Left kidney (tissue), 2 donors: Measurements from ENCODE around the gene FCRL6. TPM values are rescaled to one million over a fixed set of nuclear protein-coding genes. Genes with fewer than 3 reads are reported as not detected.

ENCODE experiments used
- DNase-seq: peaks from one replicate; pipeline ENCODE4 v3.0.0-alpha.2; 2013
- polyA plus RNA-seq: library from polyadenylated mRNA; unstranded; fragments of 120-200 nt; gene quantifications from one replicate; pipeline ENCODE4 v1.2.1, GENCODE V29; 2013; ENCODE audit not compliant: insufficient read length

The FCRL6 gene
- polyA plus RNA-seq, 1 donor: 0.27 TPM

DNA sequence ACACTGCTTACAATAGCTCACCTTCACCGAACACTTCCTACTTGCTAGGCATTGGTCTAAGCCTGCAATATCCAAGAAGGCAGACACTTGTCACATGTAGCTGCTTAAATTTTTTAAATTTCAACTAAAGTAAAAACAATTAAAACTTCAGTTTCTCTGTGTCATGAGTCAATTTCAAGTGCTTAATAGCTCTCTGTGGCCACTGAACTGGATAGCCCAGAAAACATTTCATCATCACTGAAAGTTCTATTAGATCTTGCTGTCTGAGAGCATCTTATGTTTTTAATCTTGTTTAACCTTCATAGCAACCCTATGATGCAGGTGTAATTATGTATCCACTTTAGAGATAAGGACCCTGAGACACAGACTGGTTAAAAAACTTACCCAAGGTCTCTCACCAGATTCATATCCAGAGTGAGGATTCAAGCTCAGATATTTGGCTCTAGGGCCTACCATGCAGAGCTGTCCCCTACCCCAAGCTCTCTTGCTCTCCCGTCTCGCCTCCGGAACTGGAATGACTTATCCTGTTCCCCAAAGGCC, 2.6 kb upstream of the FCRL6 start:
- DNase-seq: no peak

DNA sequence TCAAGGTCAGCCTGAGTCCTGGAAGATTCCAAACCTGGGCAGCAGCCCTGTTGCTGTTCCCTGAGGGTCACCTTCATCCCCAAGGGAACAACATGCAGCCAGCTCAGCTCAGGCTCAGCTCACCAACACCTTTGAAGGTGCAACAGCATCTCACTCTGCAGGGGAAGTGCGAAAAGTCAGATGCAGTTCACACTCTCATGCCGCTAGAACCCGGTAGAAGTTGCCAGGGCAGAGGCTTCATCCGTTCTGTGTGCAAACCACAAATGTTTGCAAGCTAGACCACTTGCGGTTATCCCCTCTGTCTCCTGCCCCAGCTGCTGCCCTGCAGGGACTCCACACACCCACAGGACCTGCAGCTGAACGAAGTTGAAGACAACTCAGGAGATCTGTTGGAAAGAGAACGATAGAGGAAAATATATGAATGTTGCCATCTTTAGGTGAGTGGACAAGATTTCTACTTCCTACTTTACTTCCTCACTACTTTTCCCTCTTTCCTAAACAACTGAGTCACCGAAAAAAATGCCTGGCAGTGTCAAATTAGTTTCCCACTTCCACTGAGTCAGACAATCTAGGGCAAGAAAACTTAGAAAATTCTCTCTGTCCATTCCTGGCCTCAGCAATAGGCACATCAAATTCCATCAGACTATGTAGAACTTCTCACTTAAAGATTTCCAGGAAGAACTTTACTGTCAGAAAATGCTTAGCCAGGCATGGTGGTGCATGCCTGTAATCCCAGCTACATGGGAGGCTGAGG, 1.8 kb upstream of the FCRL6 start:
- no peak for DNase-seq

- no peak for DNase-seq
Observed at GRCh38 chr1:159803956-159804689, 2.0 kb downstream of the FCRL6 start.

- no peak for DNase-seq
Observed at GRCh38 chr1:159804924-159805323, 2.8 kb downstream of the FCRL6 start.

GRCh38 chr1:159815926-159816325, 13.8 kb downstream of the FCRL6 start:
- no peak for DNase-seq

DNA sequence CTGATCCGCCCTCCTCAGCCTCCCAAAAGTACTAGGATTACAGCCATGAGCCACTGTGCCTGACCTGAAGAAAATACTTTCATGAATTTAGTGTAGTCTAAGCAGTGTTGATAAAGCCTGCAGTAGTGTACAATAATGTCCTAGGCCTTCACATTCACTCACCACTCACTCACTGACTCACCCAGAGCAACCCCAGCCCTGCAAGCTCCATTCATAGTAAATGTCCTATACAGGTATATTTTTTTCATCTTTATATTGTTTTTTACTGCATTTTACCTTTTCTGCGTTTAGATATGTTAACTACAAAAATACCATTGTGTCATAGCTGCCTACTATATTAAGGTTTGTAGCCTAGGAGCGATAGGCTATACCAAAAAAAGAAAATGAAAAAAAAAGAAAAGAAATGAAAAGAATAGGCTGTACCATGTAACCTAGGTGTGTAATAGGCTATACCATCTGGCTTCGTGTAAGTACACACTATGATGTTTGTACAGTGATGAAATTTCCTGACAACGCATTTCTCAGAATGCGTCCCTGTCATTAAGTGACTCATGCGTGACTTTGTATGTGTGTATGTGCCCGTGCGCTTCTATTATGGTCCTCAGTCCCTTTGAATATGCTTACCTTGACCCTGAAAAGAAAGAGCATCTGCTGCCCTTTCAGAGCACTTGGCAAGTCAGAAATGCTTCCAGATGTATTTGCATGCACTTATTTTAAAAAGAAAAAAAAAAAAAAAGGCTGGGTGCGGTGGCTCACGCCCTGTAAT, 15.3 kb downstream of the FCRL6 start:
- no peak for DNase-seq

DNA sequence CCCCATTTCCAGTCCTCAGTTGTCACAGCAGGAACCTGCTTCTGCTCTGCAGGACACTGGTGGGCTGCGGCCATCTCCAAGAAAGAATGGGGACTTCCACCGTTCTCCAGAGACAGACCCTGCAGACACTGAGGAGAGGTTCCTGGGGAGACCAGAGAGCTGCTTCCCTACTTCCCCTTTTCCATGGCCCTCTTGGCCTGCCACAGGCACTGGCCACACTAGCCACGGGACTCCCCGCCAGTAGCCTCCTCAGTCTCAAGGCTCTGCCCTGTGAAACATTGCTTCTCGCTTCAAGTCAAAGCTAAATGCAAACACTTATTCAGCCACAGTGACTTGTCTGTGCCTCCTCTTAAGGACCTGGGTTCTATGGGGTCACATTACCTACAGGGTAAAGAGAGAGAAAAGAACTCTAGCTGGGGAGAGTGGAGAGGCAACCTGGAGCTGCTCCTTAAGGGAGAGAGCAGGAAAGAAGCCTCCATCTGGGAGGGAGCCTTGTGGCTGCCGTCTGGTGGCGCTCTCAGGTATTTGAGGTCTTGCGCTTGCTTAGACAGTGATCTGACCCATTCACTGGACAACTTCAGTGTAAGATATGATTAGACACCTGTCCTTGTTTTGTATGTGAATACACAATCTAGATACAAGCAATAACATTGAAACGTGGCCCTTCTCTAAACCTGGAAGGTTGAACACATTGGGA, 19.2 kb downstream of the FCRL6 start:
- DNase-seq: no peak

GRCh38 chr1:159823406-159823805, 21.2 kb downstream of the FCRL6 start:
- peak; percentile 50 for DNase-seq

- no peak for DNase-seq
Observed at GRCh38 chr1:159825564-159825963, 23.4 kb downstream of the FCRL6 start.

- DNase-seq: no peak
Observed at GRCh38 chr1:159826441-159827101, 24.4 kb downstream of the FCRL6 start, which contains the start of gene SLAMF8. TSS of gene SLAMF8 (plus strand) at chr1:159826873. CDS start at chr1:159826899, 26 bp downstream.

GRCh38 chr1:159827102-159827490, 24.9 kb downstream of the FCRL6 start:
- no peak for DNase-seq

DNA sequence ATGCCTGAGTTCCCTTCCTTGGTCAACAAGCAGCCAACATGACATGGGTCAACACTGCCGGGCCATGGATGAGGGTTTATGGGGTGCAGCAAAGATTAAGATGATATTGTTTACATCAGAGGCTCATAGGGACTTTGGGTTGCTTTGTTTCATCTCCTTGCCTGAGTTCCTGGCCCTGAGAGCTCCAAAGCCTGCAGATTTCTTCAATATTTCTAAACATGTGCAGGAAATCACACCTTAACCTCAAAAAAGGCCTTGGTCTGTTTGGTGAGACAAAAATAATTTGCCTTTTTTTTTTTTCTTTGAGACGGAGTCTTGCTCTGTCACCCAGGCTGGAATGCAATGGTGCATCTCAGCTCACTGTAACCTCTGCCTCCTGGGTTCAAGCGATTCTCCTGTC, 25.4 kb downstream of the FCRL6 start:
- DNase-seq: no peak

- DNase-seq: no peak
Observed at GRCh38 chr1:159828176-159828575, 26.0 kb downstream of the FCRL6 start.

DNA sequence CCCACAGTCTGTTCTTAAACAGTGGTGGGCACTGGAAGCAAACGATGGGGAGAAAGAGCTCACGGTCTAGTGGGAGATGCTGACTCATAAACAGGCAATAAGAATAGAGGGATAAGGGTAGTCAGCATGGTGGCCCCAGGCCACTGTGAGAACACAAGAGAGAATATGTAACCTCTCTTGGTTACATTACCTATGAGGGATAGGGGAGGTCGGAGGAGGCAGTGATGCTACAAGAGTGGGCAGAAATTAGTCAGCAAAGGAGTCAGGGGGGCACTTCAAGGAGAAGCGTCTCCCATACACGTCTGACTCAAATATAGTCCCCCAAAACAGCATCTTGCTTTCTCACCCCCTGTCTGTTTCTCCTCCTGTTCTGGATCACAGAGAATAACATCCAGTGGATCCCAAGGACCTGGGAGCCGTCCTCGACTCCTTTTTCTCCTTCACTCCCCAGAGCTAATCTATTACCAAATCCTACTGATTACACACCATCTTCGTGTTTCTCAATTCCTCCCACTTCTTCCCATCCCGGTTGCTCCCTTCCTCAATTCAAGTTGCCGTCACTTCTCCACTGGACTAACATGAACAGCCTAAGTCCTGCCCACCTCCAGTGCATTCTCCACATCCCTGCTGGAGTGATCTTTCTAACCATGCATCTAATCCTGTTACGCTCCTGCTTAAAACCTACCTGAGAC, 26.6 kb downstream of the FCRL6 start:
- no peak for DNase-seq

- DNase-seq: peak; percentile 17
Observed at GRCh38 chr1:159829273-159829634, 27.1 kb downstream of the FCRL6 start.

GRCh38 chr1:159829822-159830465, 27.8 kb downstream of the FCRL6 start:
- DNase-seq: no peak

DNA sequence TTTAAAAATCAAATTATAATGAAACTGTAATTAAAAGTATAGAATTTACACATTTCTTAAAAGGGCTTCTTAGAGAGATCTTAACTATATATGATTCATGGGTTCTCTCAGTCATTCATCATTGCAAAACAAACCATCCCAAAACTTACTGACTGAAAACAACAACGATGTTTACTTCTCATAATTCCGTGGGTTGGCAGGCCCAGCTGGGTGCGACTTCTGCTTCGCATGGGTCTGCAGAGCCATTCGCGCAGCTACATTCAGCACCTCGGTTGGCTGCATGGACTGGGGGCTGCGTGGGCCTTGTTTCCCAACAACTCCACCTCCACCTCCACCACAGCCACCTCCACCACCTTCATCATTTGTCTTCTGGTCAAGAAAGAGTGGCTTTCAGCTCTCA, 28.6 kb downstream of the FCRL6 start:
- DNase-seq: no peak

- no peak for DNase-seq
Observed at GRCh38 chr1:159831412-159832141, 29.4 kb downstream of the FCRL6 start.

DNA sequence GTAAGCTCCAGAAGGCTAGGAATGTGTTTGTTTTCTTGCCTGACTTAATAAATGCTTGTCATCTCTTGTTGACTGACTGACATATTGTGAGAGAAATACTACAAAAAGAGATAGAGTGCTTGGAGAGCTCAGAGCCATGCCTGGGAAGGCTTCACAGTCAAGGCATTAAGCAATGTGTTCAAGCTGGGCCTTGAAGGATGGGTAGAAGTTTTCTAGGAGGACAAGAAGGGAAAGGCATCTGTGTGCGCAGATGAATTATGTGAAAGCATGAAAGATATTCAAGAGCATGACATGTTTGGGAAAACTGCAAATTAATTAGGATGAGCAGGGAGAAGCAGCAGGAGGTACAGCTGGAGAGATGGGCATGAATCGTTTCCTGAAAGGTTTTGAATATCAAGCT, 30.1 kb downstream of the FCRL6 start:
- no peak for DNase-seq

DNA sequence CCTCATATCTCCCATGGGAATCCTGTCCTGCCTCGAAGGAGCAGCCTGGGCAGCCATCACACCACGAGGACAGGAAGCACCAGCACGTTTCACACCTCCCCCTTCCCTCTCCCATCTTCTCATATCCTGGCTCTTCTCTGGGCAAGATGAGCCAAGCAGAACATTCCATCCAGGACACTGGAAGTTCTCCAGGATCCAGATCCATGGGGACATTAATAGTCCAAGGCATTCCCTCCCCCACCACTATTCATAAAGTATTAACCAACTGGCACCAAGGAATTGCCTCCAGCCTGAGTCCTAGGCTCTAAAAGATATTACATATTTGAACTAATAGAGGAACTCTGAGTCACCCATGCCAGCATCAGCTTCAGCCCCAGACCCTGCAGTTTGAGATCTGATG, 33.2 kb downstream of the FCRL6 start:
- no peak for DNase-seq
